Hepatocyte (in vitro differentiated cells): ENCODE measurements around the gene STX18. TPM values are rescaled to one million over a fixed set of nuclear protein-coding genes. Genes with fewer than 3 reads are reported as not detected.

ENCODE experiments used
- DNase-seq: peaks from one replicate; pipeline ENCODE4 v3.0.0-alpha.2; 2016; ENCODE audit warnings: low spot score
- H2AFZ ChIP-seq: fragments of 200-600 bp; sonication (generic); 2 replicates; pipeline ENCODE4 v1.6.0; 2016; ENCODE audit warnings: antibody characterized with exemption, mild to moderate bottlenecking
- H3K27ac ChIP-seq: fragments of 200-600 bp; sonication (generic); 2 replicates; pipeline ENCODE4 v1.5.1; 2016; ENCODE audit warnings: mild to moderate bottlenecking
- H3K27me3 ChIP-seq: fragments of 200-600 bp; sonication (generic); 2 replicates; pipeline ENCODE4 v1.6.1; 2016
- H3K36me3 ChIP-seq: fragments of 200-600 bp; sonication (generic); replicated peaks from 2 replicates; pipeline ENCODE4 v1.5.1; 2016; ENCODE audit warnings: low read depth; ENCODE audit not compliant: insufficient read depth
- H3K4me1 ChIP-seq: fragments of 200-600 bp; sonication (generic); 2 replicates; pipeline ENCODE4 v1.5.1; 2016; ENCODE audit warnings: mild to moderate bottlenecking, moderate library complexity; ENCODE audit not compliant: insufficient read depth
- H3K4me2 ChIP-seq: fragments of 200-600 bp; sonication (generic); 2 replicates; pipeline ENCODE4 v1.6.0; 2016
- H3K4me3 ChIP-seq: fragments of 200-600 bp; sonication (generic); 2 replicates; pipeline ENCODE4 v1.5.1; 2016; ENCODE audit warnings: mild to moderate bottlenecking
- H3K79me2 ChIP-seq: fragments of 200-600 bp; sonication (generic); 2 replicates; pipeline ENCODE4 v1.6.0; 2017; ENCODE audit warnings: mild to moderate bottlenecking
- H3K9me2 ChIP-seq: fragments of 200-600 bp; sonication (generic); replicated peaks from 2 replicates; pipeline ENCODE4 v1.6.0; 2017; ENCODE audit warnings: mild to moderate bottlenecking; ENCODE audit not compliant: insufficient read depth
- H3K9me3 ChIP-seq: fragments of 200-600 bp; sonication (generic); 2 replicates; pipeline ENCODE4 v1.5.1; 2016; ENCODE audit warnings: low read depth, mild to moderate bottlenecking
- H4K20me1 ChIP-seq: fragments of 200-600 bp; sonication (generic); 2 replicates; pipeline ENCODE4 v1.6.0; 2016; ENCODE audit warnings: mild to moderate bottlenecking; ENCODE audit not compliant: insufficient read depth, poor library complexity, severe bottlenecking
- EZH2 ChIP-seq: fragments of 200-600 bp; sonication (generic); IDR thresholded peaks from 2 replicates; pipeline ENCODE4 v1.6.1; 2016; ENCODE audit warnings: antibody characterized with exemption, mild to moderate bottlenecking, borderline replicate concordance
- EZH2phosphoT487 ChIP-seq: fragments of 200-600 bp; sonication (generic); IDR thresholded peaks from one replicate; pipeline ENCODE4 v1.6.1; 2018; ENCODE audit warnings: antibody characterized with exemption, mild to moderate bottlenecking, low read depth, moderate library complexity; ENCODE audit not compliant: unreplicated experiment, severe bottlenecking
- WGBS: methylation state at CpG from one replicate; pipeline ENCODE4 v1.1.6; 2016; ENCODE audit warnings: low lambda C conversion rate; ENCODE audit errors: missing lambda C conversion rate; 5-methylcytosine and 5-hydroxymethylcytosine counted together
- polyA plus RNA-seq: library from polyadenylated mRNA; unstranded; fragments of >200 nt; fragmentation: Nextera tagmentation; extraction: Ambion mirVana; gene quantifications from 2 replicates; pipeline ENCODE4 v1.2.1, GENCODE V29; 2016
- total RNA-seq: library from RNA; depleted of rRNA; stranded (reverse); fragments of >200 nt; gene quantifications from 2 replicates; pipeline ENCODE4 v1.2.3, GENCODE V29; 2014
- TF ChIP-seq, protein P1 (sequence below): fragments of 200-600 bp; sonication (generic); IDR thresholded peaks from 2 replicates; pipeline ENCODE4 v1.5.1; 2016; ENCODE audit warnings: antibody characterized with exemption, mild to moderate bottlenecking; ENCODE audit not compliant: poor library complexity

STX18 gene
- total and polyA plus RNA-seq, 2 experiments from 2014 or later = 32.1 to 54.3 TPM

- Histone ChIP-seq H3K4me1 (no peaks in the 10 kb centered on the region), H3K4me3 (no peak overlapping the region), H3K4me2 (peak overlapping the region; percentile 33), H3K9me3 (no peaks in the 10 kb centered on the region), H3K36me3 (no peaks in the 10 kb centered on the region), H3K79me2 (no peaks in the 10 kb centered on the region), H4K20me1 (no peaks in the 10 kb centered on the region), H3K27ac (peak overlapping the region; percentile 53), H3K27me3 (no peaks in the 10 kb centered on the region), H3K9me2 (no peaks in the 10 kb centered on the region), H2AFZ (no peak overlapping the region)
- WGBS = 80% methylated on average over 3 of the region's 3 CpGs
- DNase-seq = no peak
- TF ChIP-seq, protein P1, sequence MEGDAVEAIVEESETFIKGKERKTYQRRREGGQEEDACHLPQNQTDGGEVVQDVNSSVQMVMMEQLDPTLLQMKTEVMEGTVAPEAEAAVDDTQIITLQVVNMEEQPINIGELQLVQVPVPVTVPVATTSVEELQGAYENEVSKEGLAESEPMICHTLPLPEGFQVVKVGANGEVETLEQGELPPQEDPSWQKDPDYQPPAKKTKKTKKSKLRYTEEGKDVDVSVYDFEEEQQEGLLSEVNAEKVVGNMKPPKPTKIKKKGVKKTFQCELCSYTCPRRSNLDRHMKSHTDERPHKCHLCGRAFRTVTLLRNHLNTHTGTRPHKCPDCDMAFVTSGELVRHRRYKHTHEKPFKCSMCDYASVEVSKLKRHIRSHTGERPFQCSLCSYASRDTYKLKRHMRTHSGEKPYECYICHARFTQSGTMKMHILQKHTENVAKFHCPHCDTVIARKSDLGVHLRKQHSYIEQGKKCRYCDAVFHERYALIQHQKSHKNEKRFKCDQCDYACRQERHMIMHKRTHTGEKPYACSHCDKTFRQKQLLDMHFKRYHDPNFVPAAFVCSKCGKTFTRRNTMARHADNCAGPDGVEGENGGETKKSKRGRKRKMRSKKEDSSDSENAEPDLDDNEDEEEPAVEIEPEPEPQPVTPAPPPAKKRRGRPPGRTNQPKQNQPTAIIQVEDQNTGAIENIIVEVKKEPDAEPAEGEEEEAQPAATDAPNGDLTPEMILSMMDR = no peak
- no peak for TF ChIP-seq EZH2
- no peak for TF ChIP-seq EZH2phosphoT487
Observed at GRCh38 chr4:4560136-4560535, 18.3 kb upstream of the STX18 start.

DNA sequence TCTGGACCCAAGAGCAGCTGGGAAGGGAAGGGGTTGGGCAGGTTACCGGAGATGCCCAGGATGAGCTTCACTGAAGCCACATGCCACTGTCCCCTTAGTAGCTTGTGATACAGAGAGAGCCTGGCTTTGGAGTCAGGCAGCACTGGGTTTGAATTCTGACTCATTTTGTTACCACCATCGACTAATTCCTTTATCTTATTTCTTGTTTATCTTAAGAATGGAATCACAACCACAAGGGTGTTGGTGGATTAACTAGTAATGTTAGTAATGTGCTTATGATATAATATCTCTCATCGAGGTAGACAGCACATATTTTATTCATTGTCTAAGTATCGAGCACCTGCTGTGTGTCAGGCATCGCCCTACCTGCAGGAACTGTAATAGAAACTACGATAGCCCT is 17.7 kb upstream of the STX18 start:
- no peak for DNase-seq
- H2AFZ ChIP-seq = no peak overlapping the region
- H3K4me3 ChIP-seq = no peak overlapping the region
- H3K4me1 ChIP-seq = no peaks in the 10 kb centered on the region
- H3K9me2 ChIP-seq = no peaks in the 10 kb centered on the region
- H3K36me3 ChIP-seq = no peaks in the 10 kb centered on the region
- TF ChIP-seq EZH2 (no peak), EZH2phosphoT487 (no peak)
- TF ChIP-seq, protein P1 = no peak
- 74% methylated on average over 6 of the region's 6 CpGs for WGBS
- H3K4me2 ChIP-seq = no peak overlapping the region
- H3K9me3 ChIP-seq = no peaks in the 10 kb centered on the region
- H4K20me1 ChIP-seq = no peaks in the 10 kb centered on the region
- H3K27me3 ChIP-seq = no peaks in the 10 kb centered on the region
- H3K79me2 ChIP-seq = no peaks in the 10 kb centered on the region
- H3K27ac ChIP-seq = peak overlapping the region; percentile 53

GRCh38 chr4:4558881-4559280 is 17.0 kb upstream of the STX18 start:
- WGBS = 91% methylated on average over 4 of the region's 4 CpGs
- H3K4me1 ChIP-seq = no peaks in the 10 kb centered on the region
- H2AFZ ChIP-seq = no peak overlapping the region
- TF ChIP-seq EZH2 (no peak), EZH2phosphoT487 (no peak)
- TF ChIP-seq, protein P1 = no peak
- H3K79me2 ChIP-seq = no peaks in the 10 kb centered on the region
- H3K9me3 ChIP-seq = no peaks in the 10 kb centered on the region
- H3K27ac ChIP-seq = no peak overlapping the region
- no peak overlapping the region for H3K4me2 ChIP-seq
- no peak overlapping the region for H3K4me3 ChIP-seq
- H3K9me2 ChIP-seq = no peaks in the 10 kb centered on the region
- DNase-seq = no peak
- no peaks in the 10 kb centered on the region for H4K20me1 ChIP-seq
- no peaks in the 10 kb centered on the region for H3K27me3 ChIP-seq
- H3K36me3 ChIP-seq = no peaks in the 10 kb centered on the region

GRCh38 chr4:4555916-4556315 is 14.1 kb upstream of the STX18 start:
- no peak overlapping the region for H3K4me2 ChIP-seq
- 61% methylated on average over 4 of the region's 4 CpGs for WGBS
- H3K9me2 ChIP-seq = no peaks in the 10 kb centered on the region
- no peak for DNase-seq
- H3K4me3 ChIP-seq = no peak overlapping the region
- no peak overlapping the region for H3K27ac ChIP-seq
- TF ChIP-seq, protein P1 = no peak
- TF ChIP-seq EZH2 = no peak
- TF ChIP-seq EZH2phosphoT487 = no peak
- no peaks in the 10 kb centered on the region for H3K79me2 ChIP-seq
- no peaks in the 10 kb centered on the region for H3K27me3 ChIP-seq
- no peaks in the 10 kb centered on the region for H3K9me3 ChIP-seq
- no peak overlapping the region for H2AFZ ChIP-seq
- no peaks in the 10 kb centered on the region for H3K4me1 ChIP-seq
- H4K20me1 ChIP-seq = no peaks in the 10 kb centered on the region
- H3K36me3 ChIP-seq = no peaks in the 10 kb centered on the region
